Muscle of arm (tissue), 12 donors: Measurements from ENCODE around the gene UMODL1. TPM values are rescaled to one million over a fixed set of nuclear protein-coding genes. Genes with fewer than 3 reads are reported as not detected.

Experiments used
- DNase-seq: peaks from one replicate; pipeline ENCODE4 v3.0.0-alpha.2; 2013
- polyA plus RNA-seq, 12 donors: library from polyadenylated mRNA; unstranded; fragments of 120-200 nt; gene quantifications; one replicate each; pipeline ENCODE4 v1.2.1, GENCODE V29; 2013; ENCODE audit not compliant: insufficient read length in 12 of 12

UMODL1 gene
- polyA plus RNA-seq, 12 donors, result 0.12 TPM; not detected in 11

DNA sequence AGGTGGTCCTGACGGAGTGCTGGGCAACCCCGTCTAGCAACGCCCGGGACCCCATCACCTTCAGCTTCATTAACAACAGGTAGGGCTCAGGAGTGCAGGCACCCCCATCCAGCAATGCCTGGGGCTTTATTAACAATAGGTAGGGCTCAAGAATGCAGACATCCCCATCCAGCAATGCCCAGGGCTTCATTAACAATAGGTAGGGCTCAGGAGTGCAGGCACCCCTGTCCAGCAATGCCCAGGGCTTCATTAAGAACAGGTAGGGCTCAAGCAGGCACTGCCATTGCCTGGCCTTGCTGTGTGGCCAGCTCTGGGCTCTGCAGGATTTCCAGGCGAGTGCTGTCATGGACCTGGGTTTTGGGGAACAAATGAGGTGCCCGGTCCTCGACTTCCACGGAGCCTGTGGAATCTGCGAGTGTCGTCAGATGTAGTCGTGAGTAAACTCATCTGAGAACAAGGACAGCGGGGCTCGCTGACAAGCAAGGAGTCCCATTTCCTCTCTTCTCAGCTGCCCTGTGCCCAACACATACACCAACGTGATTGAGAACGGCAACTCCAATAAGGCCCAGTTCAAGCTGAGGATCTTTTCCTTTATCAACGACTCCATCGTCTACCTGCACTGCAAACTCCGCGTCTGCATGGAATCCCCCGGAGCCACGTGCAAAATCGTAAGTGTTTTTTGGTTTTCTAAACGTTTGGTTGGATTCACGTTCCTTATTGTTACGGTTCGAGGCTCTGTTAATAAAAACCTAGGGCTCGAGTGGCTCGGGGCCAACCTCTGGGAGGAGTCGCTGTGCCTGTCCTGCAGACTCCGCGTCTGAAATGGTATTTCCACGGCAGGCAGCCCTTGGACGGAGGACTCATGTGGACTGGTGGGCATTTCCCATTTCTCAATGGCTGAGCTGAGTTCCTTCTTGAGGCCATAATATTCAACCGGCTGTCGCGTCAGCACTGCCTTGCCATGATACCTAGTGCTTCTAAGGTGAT, 56.3 kb downstream of the UMODL1 start:
- DNase-seq, result no peak

DNA sequence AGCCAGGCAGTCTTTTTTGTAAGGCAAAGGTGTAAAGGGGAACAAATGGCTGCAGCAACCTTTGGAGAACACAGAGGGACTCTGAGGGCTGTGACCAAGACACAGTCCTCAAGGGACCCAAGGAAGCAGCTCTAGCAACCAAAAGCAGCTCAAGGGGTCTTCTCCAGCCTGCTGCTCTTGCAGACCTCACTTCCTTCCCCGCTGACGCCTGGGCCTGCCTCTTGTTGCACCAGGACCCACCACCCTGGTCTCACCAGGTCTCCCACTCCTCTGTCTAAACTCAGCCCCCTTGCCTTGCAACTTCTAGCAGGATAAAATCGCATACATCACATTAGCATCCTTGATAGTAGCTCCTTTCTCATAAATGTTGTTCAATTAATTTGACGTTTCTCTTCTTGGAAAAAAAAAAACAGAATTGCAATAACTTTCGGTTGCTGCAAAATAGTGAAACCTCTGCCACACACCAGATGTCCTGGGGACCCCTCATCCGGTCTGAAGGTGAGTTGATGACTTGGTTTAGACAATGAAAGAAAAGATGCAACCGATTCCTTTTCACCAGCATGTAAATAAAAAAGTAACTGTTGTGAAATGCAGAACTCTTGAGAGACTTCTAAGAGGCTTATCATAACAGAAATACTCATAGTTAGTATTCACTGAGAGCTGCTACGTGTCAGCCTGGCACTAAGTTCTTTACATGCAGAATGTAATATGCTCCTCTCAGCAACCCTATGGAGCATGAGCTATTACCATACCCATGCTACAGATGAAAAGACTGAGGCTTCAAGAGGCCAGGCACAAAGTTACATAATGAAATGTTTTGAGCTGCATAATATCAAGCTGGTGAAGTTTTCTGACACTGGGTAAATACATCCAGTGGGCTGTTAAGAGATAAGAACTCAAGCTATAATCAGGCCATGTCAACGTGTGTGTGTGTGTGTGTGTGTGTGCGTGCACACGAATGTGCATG, 58.5 kb downstream of the UMODL1 start:
- DNase-seq, result no peak

DNA sequence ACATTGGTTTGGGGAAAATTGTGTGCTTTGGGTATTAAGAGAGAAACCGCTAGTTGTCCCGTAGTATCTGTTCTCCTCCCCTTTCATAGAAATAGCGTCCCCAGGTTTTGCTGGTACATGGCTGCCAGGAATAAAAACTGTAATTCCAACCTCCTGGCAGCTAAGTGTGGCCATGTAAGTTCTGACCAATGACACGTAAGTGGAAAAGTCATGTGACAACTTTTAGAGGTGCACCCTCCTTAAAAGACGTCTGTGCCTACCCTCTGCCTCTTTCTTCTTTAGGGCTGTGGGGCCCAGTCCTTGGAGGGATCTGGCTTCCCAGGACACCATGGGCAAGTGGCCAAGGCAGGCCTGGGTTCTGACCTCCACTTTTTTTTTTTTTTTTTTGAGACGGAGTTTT, 59.3 kb downstream of the UMODL1 start:
- DNase-seq, result no peak

DNA sequence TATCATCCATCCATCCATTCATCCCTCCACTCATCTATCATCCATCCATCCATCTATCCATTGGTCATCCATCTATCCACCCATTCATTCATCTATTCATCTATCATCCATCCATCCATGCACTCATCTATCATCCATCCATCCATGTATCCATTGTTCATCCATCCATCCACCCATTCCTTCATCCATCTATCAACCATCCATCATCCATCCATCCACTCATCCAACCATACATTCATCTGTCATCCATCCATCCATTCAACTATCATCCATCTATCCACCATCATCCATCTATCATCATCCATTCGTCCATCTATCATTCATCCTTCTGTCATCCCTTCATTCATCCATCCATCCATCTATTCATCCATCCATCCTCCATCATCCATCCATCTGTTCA, 61.1 kb downstream of the UMODL1 start:
- no peak for DNase-seq

DNA sequence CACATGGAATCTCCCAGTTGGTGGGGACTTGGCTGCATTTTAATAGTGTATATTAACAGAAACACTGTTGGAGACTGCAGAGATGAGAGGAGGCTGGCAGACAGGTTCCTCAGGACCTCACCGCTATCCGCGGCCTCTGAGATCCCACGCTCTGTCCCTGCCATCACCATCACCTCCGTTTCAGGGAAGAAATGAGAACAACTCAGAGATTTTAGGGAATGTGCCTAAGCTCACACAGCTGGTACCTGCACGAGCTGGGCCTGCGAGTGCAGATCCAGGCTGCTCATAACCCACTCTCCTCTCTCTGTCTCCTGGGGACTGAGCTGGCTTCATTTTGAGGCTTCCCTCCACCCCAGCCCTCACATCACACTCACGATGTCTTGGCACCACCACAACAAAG, 62.0 kb downstream of the UMODL1 start:
- no peak for DNase-seq

DNA sequence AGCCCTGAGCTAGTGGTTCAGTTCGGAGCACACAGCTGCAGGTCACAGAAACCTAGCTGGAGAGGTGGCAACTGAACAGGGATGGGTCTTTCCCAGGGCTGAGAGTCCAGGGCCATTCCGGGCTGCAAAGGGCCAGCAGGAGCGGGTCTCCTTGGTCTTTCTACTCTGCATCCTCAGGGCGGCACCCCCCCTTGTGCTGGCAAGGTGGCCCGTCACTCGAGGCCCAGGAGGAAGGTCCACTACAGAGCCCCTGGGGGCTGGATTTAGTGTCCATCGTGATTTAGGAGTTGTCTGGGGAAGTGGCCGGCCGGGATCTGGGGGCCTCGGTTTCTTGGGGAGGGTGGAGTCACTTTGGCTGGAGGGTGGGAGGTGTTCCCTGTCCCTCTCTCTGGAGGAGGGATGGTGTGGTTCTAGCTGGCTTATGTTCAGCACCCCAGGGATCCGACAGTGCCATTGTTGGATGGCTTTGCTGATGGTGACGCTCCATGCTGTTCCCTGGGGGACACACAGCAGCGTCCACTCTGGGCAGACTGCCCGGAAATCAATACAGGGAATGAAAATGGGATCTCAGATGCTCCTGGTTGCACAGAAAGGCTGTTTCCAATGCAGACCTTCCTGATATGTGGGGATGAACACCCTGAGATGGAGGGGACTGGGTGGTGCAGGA, 64.4 kb downstream of the UMODL1 start:
- no peak for DNase-seq

DNA sequence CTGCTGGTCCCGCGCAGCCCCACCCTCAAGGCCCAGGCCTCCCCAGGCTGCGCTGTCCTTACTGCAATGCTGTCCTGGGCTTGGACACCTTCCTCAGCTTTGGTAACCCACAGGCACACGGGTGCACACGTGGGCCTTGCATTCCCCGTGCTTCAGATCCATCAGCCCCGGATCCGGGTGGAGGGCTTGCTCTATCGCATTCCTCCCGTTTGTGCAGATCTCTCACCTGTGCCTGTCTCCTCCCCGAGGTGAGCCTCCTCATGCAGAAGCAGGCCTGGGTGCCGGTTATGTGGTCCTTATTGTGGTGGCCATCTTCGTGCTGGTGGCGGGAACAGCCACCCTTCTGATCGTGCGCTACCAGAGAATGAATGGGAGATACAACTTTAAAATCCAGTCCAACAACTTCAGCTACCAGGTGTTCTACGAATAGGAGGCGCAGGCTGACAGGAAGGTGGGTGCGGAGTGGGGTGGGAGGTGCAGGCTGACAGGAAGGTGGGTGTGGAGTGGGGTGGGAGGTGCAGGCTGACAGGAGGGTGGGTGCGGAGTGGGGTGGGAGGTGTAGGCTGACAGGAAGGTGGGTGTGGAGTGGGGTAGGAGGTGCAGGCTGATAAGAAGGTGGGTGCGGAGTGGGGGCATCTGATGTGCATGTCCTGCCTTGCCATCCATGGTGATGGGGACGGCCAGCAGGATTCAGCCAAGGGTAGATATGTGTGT, 66.2 kb downstream of the UMODL1 start:
- no peak for DNase-seq

DNA sequence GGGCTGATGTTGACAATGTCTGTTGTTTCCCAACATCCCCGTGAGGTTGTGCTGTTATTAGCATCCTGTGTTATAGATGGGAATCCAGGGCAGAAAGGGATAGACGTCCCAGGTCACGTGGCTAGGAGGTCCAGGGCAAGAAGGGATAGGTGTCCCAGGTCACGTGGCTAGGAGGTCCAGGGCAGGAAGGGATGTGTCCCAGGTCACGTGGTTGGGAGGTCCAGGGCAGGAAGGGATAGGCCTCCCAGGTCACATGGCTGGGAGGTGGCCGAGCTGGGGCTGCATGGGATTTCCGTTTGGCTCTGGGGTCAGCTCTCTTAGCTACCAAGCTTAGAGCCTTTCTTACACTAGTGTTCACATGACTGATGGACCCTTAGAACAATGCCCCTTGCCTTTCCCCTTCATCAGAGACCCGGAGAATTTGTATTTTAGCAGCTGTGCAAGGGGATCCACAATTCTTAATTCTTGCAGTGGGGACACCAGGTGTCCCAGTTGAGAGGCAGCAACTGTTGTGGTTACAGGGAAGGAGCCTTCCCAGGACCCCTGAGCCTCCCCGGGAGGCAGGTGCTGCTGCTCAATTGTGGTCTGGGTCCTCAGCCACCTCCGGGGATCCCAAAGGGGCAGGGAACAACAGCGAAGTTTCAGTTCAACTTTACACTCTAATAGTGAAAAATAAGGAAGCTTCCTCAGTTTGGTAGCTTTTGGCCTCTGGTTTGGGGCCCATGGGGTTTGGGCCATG, 69.2 kb downstream of the UMODL1 start:
- DNase-seq, result no peak

DNA sequence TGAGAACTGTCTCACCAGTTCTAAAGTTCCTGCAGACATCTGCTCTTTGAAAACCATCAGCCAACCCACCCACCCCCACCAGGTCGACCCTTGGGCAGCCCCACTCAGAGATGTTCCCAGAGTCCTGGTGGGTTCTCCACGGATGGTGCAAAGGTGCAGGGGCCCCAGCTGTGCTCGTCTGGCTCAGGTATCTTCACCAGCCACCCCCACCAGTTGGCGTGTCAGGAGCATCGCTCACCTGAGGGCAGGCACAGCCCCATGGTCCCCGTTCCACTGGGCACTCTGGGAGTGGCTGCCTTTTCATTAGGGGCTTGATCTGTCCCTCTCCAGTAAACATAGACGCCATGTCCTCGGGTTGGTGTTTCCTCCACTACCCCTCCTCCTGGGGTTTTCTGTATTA, 70.5 kb downstream of the UMODL1 start:
- no peak for DNase-seq

DNA sequence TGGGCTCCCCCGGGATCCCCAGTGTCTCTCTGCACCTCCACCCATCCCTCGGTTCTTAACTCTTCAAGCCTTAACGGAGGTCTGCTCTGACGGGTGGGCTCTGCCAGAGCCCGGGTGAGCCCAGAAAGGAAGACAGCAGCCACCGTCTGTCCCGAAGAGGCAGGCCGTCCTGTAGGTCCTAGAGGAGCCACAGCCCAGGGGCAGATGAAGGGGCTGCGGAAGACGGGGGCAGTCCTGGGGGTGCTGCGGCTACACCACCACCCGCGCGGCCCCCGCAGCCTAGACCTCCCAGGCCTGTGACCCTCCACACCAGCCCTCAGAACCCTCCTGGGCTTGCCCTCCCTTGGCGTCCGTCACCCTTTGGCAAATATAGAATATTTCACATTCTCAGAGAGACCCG, 71.0 kb downstream of the UMODL1 start:
- DNase-seq, result no peak

DNA sequence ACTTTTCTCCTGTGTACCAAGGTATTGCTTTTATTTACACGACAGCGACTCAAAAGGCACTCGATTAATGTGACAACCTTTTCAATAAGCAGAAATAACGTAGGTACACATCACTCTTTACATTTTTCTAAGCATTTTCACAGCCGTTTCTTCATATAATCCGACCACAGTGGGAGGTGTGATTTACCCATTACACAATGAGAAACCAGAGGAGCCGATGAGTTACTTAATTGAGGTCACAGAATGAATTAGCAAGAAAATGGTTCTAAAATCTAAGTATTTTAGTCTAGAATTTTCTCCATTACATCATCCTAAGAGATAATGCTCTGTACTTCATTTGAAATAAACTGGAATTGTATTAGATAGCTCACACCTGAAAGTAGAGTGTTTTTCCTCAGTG, 71.5 kb downstream of the UMODL1 start:
- no peak for DNase-seq

DNA sequence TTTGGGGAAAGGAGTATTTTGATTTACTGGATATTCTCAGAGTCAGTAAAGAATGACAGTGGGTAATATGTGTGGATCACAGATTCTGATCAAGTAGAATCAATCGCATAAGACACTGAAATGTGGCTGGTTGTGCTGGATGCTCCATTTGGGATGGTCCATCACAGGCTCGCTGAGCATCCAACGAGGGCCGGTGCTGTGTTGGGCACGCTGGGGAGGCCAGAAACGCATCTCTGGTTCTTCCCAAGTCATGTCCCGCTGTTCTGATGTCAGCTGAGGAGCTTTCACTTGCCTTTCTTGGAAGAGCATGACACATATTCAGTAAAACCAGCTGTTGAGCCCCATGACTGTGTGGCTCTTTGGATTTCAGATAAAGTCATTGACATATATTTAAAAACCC, 72.0 kb downstream of the UMODL1 start:
- DNase-seq, result no peak

DNA sequence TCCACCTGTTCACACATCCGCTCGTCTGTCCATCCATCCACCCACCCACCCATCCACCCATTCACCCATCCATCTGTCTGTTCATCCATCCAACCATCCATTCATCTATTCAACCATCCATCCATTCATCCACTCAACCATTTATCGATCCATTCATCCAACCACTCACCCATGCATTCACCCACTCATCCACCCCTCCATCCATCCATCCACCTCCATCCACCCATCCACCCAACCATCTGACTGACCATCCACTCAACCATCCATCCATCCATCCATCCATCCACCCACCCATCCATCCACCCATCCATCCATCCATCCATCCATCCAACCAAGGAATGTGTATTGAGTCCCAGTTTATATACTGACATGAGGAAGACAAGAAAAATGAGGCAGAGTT, 73.1 kb downstream of the UMODL1 start:
- no peak for DNase-seq

DNA sequence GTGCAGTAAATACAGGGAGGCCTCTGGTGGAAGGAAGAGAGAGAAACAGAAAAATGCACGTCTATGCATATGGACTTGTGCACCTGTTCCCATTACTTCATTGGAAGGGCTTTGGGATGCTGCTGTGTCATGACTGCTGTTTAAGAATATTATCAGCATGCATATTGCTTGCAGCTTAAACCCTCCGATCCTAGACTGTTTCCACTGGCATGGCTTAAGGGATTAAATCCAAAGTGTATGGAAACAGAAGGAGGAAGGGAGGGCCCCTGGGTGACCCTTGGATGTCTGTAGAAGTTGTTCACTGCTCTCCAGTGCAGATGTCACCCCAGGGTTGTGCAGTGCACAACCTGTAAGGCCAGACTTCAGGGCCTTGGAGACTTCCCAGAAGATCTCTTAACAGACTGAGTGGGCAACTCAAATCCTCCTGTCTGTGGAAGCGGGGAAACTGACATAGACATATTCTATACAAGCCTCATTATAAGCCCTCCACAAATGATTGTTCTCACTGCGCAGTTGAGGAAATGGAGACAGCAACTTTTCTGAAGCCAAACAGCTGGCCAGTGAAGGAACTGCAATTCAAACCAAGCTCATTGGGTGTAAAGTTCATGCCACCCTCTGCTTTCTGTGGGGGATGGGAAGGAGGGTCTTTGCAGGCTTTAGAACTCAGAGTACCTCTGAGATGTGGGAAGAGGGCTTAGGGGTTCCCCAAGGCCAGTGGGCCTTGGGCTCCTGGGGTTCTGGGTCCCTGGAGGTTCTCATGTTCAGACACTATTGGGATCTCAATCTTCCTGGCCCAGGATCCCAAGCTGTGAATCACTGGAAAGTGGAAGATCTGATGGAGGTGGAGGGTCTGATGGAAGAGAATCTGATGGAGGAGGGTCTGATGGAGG, 73.8 kb downstream of the UMODL1 start:
- DNase-seq, result no peak

DNA sequence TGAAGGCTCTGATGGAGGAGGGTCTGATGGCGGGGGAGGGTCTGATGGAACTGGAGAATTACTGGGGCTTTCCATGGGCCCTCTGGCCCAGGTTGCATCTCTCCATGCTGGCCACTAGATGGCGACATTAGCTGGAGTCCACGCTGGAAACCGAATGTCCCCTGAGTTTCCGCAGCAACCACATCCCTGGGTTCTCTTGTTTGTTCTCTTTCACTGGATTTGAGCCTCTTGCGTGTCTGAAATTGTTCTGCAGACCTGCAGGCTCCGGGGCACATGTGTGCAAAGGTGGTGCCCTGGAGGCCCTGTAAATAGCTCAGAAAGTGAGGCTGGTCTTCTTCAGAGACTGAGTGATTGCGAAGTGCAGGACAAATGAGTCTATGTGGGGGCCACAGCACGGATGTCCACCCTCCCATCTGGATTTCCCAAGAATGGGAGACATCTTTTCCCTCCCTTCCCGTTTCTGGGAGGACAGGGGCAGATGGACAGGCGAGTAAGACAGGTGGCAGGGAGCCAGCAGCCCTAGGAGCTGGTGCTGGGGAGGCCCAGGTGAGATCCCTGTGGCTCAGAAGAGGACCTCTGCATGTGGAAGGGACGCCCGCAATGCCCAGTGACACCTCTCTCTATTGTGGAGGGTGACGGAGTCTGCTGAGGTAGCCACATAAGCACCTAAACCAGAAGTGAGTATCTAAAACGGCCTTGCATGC, 74.6 kb downstream of the UMODL1 start:
- DNase-seq, result peak; percentile 74

DNA sequence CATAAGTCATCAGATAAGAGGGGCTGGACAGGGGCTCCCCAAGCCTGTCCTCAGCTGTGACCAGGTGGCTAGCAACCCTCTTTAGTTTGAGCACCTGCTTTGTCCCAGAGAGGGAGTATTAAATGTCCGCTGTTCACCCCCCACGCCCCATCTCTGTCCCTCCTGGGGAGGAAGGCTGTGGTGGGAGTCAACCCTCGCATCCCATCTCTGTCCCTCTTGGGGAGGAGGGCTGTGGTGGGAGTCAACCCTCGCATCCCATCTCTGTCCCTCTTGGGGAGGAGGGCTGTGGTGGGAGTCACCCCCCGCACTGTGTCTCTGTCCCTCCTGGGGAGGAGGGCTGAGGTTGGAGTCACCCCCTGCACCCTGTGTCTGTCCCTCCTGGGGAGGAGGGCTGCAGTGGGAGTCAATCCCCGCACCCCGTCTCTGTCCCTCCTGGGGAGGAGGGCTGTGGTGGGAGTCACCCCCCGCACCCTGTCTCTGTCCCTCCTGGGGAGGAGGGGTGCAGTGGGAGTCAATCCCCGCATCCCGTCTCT, 75.2 kb downstream of the UMODL1 start:
- no peak for DNase-seq

DNA sequence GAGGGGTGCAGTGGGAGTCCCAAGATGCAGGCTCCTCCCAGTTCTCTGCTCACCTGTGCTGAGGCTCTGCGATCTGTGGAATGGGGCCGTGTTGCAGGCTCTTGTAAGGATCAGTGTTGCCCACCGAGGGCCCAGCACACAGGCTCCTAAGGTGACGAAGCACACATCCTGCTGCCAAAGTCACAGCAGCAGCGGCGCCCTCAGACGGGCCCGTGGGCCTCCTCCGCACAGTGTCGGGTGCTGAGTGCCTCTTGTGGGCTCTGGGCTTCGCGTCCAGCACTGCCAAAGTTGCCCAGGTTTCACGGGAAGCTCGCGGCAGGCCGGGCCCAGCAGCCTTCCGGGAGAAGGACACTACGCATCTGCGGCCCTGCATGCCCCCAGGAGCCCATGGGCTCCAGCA, 75.7 kb downstream of the UMODL1 start:
- DNase-seq, result no peak

DNA sequence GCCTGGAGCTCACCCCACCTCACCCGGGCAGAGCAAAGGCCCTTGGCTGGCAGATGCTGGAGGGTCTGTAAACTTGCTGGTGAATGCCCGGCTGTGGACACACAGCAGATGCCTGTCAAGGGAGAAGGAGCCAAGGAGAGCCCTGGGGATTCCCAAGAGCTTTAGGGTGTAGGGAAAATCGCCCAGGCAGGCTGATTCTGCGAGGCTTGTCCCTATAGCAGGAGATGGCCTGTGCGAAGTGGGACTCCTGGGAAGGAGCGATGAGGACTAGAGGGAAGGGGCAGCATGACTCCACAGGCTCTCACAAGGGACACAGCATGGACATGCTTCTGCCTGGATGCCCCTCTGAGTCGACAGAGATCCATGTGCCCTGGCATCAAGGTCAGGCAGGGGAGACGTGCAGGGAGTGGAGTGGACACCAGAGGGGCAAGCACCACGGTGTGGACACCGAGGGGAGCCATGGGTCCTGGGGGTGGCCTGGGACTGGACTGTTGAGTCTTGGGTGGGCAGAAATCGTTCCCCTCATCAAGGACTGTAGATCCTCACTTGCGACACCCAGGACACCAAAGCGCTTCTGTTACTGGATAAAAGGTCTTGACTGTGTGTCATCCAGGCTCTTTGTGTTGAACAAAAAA, 76.4 kb downstream of the UMODL1 start:
- DNase-seq, result no peak
